Central memory CD8-positive, alpha-beta T cell (primary cell): ENCODE results near the gene RELA.

ENCODE experiments used
- ATAC-seq: fragments of 150-1000 bp; cut with Tn5 transposase; replicated peaks from 2 replicates; pipeline ENCODE4 v1.10.0; 2022; ENCODE audit warnings: mild to moderate bottlenecking, moderate FRiP score, moderate number of reproducible peaks; ENCODE audit not compliant: poor library complexity, severe bottlenecking; ENCODE audit errors: extremely low read depth
- DNase-seq, 2 donors: peaks; one replicate each; pipeline ENCODE4 v3.0.0; 2021; ENCODE audit warnings: low spot score in 2 of 2
- H3K27ac Mint-ChIP-seq: one replicate; pipeline ENCODE4 v1.8.0; 2022; ENCODE audit warnings: low read depth, mild to moderate bottlenecking, moderate library complexity, mixed read lengths
- H3K27me3 Mint-ChIP-seq: one replicate; pipeline ENCODE4 v1.8.0; 2022; ENCODE audit warnings: mixed read lengths
- H3K36me3 Mint-ChIP-seq: one replicate; pipeline ENCODE4 v1.8.0; 2022; ENCODE audit warnings: mild to moderate bottlenecking, moderate library complexity, mixed read lengths; ENCODE audit not compliant: insufficient read depth
- H3K4me1 Mint-ChIP-seq: one replicate; pipeline ENCODE4 v1.8.0; 2022; ENCODE audit warnings: mixed read lengths
- H3K4me3 Mint-ChIP-seq: one replicate; pipeline ENCODE4 v1.8.0; 2022; ENCODE audit warnings: mild to moderate bottlenecking, moderate library complexity, mixed read lengths
- H3K9me3 Mint-ChIP-seq: one replicate; pipeline ENCODE4 v1.8.0; 2022; ENCODE audit warnings: mixed read lengths

RELA gene

GRCh38 chr11:65630215-65630614 lies 32.5 kb downstream of the RELA start:
- Mint-ChIP-seq H3K4me3 (no peak overlapping the region), H3K9me3 (no peaks in the 10 kb centered on the region), H3K27me3 (no peaks in the 10 kb centered on the region), H3K27ac (peak overlapping the region; percentile 49), H3K36me3 (peaks cover 18% of the 10 kb centered on the region), H3K4me1 (peaks cover 16% of the 10 kb centered on the region)
- DNase-seq = no peak
- ATAC-seq = no peak

- Mint-ChIP-seq H3K36me3 (peaks cover 14% of the 10 kb centered on the region), H3K9me3 (no peaks in the 10 kb centered on the region), H3K4me1 (peaks cover 16% of the 10 kb centered on the region), H3K4me3 (no peak overlapping the region), H3K27ac (no peak overlapping the region), H3K27me3 (no peaks in the 10 kb centered on the region)
- no peak for ATAC-seq
- DNase-seq = no peak
Measured at GRCh38 chr11:65629579-65629978, 33.1 kb downstream of the RELA start.

GRCh38 chr11:65627202-65627601 lies 35.5 kb downstream of the RELA start:
- Mint-ChIP-seq H3K4me1 (peaks cover 11% of the 10 kb centered on the region), H3K27me3 (no peaks in the 10 kb centered on the region), H3K9me3 (no peaks in the 10 kb centered on the region), H3K27ac (no peak overlapping the region), H3K36me3 (peaks cover 19% of the 10 kb centered on the region), H3K4me3 (no peak overlapping the region)
- DNase-seq (no peak), ATAC-seq (no peak)

- no peaks in the 10 kb centered on the region for H3K27me3 Mint-ChIP-seq
- H3K27ac Mint-ChIP-seq = no peak overlapping the region
- DNase-seq = peak; percentile 43 to 49
- H3K9me3 Mint-ChIP-seq = no peaks in the 10 kb centered on the region
- peak overlapping the region; percentile 16 for H3K4me3 Mint-ChIP-seq
- peaks cover 23% of the 10 kb centered on the region for H3K36me3 Mint-ChIP-seq
- peak; percentile 76 for ATAC-seq
- H3K4me1 Mint-ChIP-seq = peaks cover 19% of the 10 kb centered on the region
Measured at GRCh38 chr11:65625628-65626342, 36.9 kb downstream of the RELA start.

GRCh38 chr11:65624931-65625627 lies 37.6 kb downstream of the RELA start:
- H3K27ac Mint-ChIP-seq = no peak overlapping the region
- no peaks in the 10 kb centered on the region for H3K9me3 Mint-ChIP-seq
- ATAC-seq (no peak), DNase-seq (no peak)
- H3K36me3 Mint-ChIP-seq = peaks cover 23% of the 10 kb centered on the region
- H3K27me3 Mint-ChIP-seq = no peaks in the 10 kb centered on the region
- H3K4me1 Mint-ChIP-seq = peaks cover 19% of the 10 kb centered on the region
- no peak overlapping the region for H3K4me3 Mint-ChIP-seq

GRCh38 chr11:65623852-65624616 lies 38.7 kb downstream of the RELA start:
- no peak for DNase-seq
- no peaks in the 10 kb centered on the region for H3K27me3 Mint-ChIP-seq

GRCh38 chr11:65623177-65623576 lies 39.5 kb downstream of the RELA start:
- DNase-seq = no peak
- Mint-ChIP-seq H3K4me1 (peaks cover 19% of the 10 kb centered on the region), H3K9me3 (no peaks in the 10 kb centered on the region), H3K36me3 (peaks cover 25% of the 10 kb centered on the region), H3K27me3 (no peaks in the 10 kb centered on the region), H3K4me3 (no peak overlapping the region), H3K27ac (no peak overlapping the region)
- no peak for ATAC-seq

More at GRCh38 chr11:65623852-65624616, 38.7 kb downstream of the RELA start:
- peaks cover 19% of the 10 kb centered on the region for H3K4me1 Mint-ChIP-seq
- H3K4me3 Mint-ChIP-seq = no peak overlapping the region
- H3K36me3 Mint-ChIP-seq = peaks cover 25% of the 10 kb centered on the region
- H3K27ac Mint-ChIP-seq = peak overlapping the region; percentile 86
- H3K9me3 Mint-ChIP-seq = no peaks in the 10 kb centered on the region
- no peak for ATAC-seq

- DNase-seq (no peak), ATAC-seq (no peak)
- H3K4me1 Mint-ChIP-seq = peaks cover 19% of the 10 kb centered on the region
- no peak overlapping the region for H3K27ac Mint-ChIP-seq
- H3K9me3 Mint-ChIP-seq = no peaks in the 10 kb centered on the region
- H3K4me3 Mint-ChIP-seq = no peak overlapping the region
- H3K36me3 Mint-ChIP-seq = peaks cover 27% of the 10 kb centered on the region
- no peaks in the 10 kb centered on the region for H3K27me3 Mint-ChIP-seq
Measured at GRCh38 chr11:65622011-65622410, 40.7 kb downstream of the RELA start.

- no peak for ATAC-seq
- Mint-ChIP-seq H3K4me3 (no peak overlapping the region), H3K36me3 (peaks cover 30% of the 10 kb centered on the region), H3K27ac (no peak overlapping the region), H3K27me3 (no peaks in the 10 kb centered on the region), H3K4me1 (peaks cover 25% of the 10 kb centered on the region), H3K9me3 (no peaks in the 10 kb centered on the region)
- no peak for DNase-seq
Measured at GRCh38 chr11:65621460-65621859, 41.3 kb downstream of the RELA start.

- Mint-ChIP-seq H3K27ac (no peak overlapping the region), H3K9me3 (no peaks in the 10 kb centered on the region), H3K4me1 (peaks cover 22% of the 10 kb centered on the region), H3K36me3 (peaks cover 25% of the 10 kb centered on the region), H3K27me3 (no peaks in the 10 kb centered on the region), H3K4me3 (no peak overlapping the region)
- DNase-seq (no peak), ATAC-seq (no peak)
Measured at GRCh38 chr11:65620666-65621065, 42.0 kb downstream of the RELA start.

GRCh38 chr11:65619281-65619928 lies 43.3 kb downstream of the RELA start:
- Mint-ChIP-seq H3K4me1 (peaks cover 22% of the 10 kb centered on the region), H3K9me3 (no peaks in the 10 kb centered on the region), H3K27me3 (no peaks in the 10 kb centered on the region), H3K36me3 (peaks cover 34% of the 10 kb centered on the region), H3K4me3 (no peak overlapping the region), H3K27ac (no peak overlapping the region)
- ATAC-seq (no peak), DNase-seq (no peak)

- H3K27me3 Mint-ChIP-seq = no peaks in the 10 kb centered on the region
- peaks cover 22% of the 10 kb centered on the region for H3K4me1 Mint-ChIP-seq
- no peak overlapping the region for H3K27ac Mint-ChIP-seq
- ATAC-seq = no peak
- DNase-seq = no peak
- peaks cover 34% of the 10 kb centered on the region for H3K36me3 Mint-ChIP-seq
- H3K4me3 Mint-ChIP-seq = no peak overlapping the region
- no peaks in the 10 kb centered on the region for H3K9me3 Mint-ChIP-seq
Measured at GRCh38 chr11:65618763-65619162, 44.0 kb downstream of the RELA start.
